Testis (tissue), 2 donors: ENCODE measurements around the gene GPR108.

Experiments
- CTCF ChIP-seq, 3 experiments: fragments of 450-650 bp in 2 of 3; fragments of 200-600 bp in 1 of 3; sonication (generic) in 1 of 3; IDR thresholded peaks; one replicate each; pipeline ENCODE4 v1.5.1; 2016 to 2019; ENCODE audit warnings: antibody characterized with exemption in 3 of 3, mild to moderate bottlenecking in 2 of 3, moderate library complexity in 1 of 3
- POLR2A ChIP-seq: fragments of 450-650 bp; IDR thresholded peaks from one replicate; pipeline ENCODE4 v1.6.1; 2017; ENCODE audit warnings: antibody characterized with exemption, mild to moderate bottlenecking, moderate library complexity

- no peak for TF ChIP-seq CTCF (IDR thresholded peaks at IDR 0.05)
- no peak for TF ChIP-seq POLR2A
These were observed 34.9 kb upstream of the GPR108 start, which contains the start of gene VAV1 for GRCh38 chr19:6772028-6772865.
